HepG2 (cell line): Measurements from ENCODE around the gene STMN3. TPM values are rescaled to one million over a fixed set of nuclear protein-coding genes. Genes with fewer than 3 reads are reported as not detected.
A peak's percentile ranks its signal among the peaks of the same experiment; 100 is the strongest.

Experiments used
- ARHGAP35 ChIP-seq: sonication (generic); formaldehyde crosslinking; IDR thresholded peaks from 2 replicates; pipeline ENCODE4 v1.9.0; 2022; ENCODE audit warnings: mild to moderate bottlenecking, inconsistent platforms, moderate library complexity, missing genetic modification reagents, borderline replicate concordance
- ATF6 ChIP-seq: sonication (generic); formaldehyde crosslinking; conservative IDR thresholded peaks from 2 replicates; pipeline ENCODE4 v1.4.0; 2020; ENCODE audit warnings: missing genetic modification reagents
- BCL3 ChIP-seq: sonication (generic); formaldehyde crosslinking; IDR thresholded peaks from 2 replicates; pipeline ENCODE4 v1.5.1; 2020; ENCODE audit warnings: mild to moderate bottlenecking, missing genetic modification reagents, moderate library complexity
- CENPT ChIP-seq: sonication (generic); formaldehyde crosslinking; IDR thresholded peaks from 2 replicates; pipeline ENCODE4 v1.8.0; 2022; ENCODE audit warnings: low read depth, mild to moderate bottlenecking, moderate library complexity, missing genetic modification reagents
- CREB1 ChIP-seq, 2 experiments: fragments of 450-650 bp in 1 of 2; IDR thresholded peaks; 2 replicates each; pipeline ENCODE4 v1.6.1; 2016 to 2017; ENCODE audit warnings: control low read depth in 1 of 2, mild to moderate bottlenecking in 1 of 2, missing compliant biosample characterization in 1 of 2, missing genetic modification characterization in 1 of 2
- CSRNP1 ChIP-seq: sonication (generic); formaldehyde crosslinking; IDR thresholded peaks from 2 replicates; pipeline ENCODE4 v1.8.1; 2023; ENCODE audit warnings: mild to moderate bottlenecking, missing genetic modification reagents
- DMAP1 ChIP-seq: IDR thresholded peaks from 2 replicates; pipeline ENCODE4 v1.6.1; 2016
- ESRRA ChIP-seq: sonication (generic); formaldehyde crosslinking; IDR thresholded peaks from 2 replicates; pipeline ENCODE4 v1.5.1; 2020; ENCODE audit warnings: mild to moderate bottlenecking, low read depth, missing genetic modification reagents
- GFI1 ChIP-seq: sonication (generic); formaldehyde crosslinking; IDR thresholded peaks from 2 replicates; pipeline ENCODE4 v1.5.0; 2020; ENCODE audit warnings: missing genetic modification reagents, mild to moderate bottlenecking, borderline replicate concordance
- KDM6A ChIP-seq: IDR thresholded peaks from 2 replicates; pipeline ENCODE4 v1.6.1; 2016; ENCODE audit warnings: low read depth
- MXD4 ChIP-seq: IDR thresholded peaks from 2 replicates; pipeline ENCODE4 v1.6.1; 2016; ENCODE audit warnings: mild to moderate bottlenecking, missing biosample characterization, missing genetic modification reagents
- PAWR ChIP-seq: sonication (generic); formaldehyde crosslinking; IDR thresholded peaks from 2 replicates; pipeline ENCODE4 v1.4.0; 2020; ENCODE audit warnings: missing genetic modification reagents, mild to moderate bottlenecking, borderline replicate concordance
- PBX2 ChIP-seq: IDR thresholded peaks from 2 replicates; pipeline ENCODE4 v1.6.1; 2016; ENCODE audit warnings: control low read depth
- PTBP1 ChIP-seq: fragments of 200-400 bp; formaldehyde crosslinking; IDR thresholded peaks from 2 replicates; pipeline ENCODE4 v1.6.1; 2018; ENCODE audit warnings: low read length, low read depth; ENCODE audit not compliant: poor library complexity, severe bottlenecking
- RXRB ChIP-seq: IDR thresholded peaks from 2 replicates; pipeline ENCODE4 v1.6.1; 2016; ENCODE audit warnings: borderline replicate concordance, missing genetic modification reagents, missing compliant biosample characterization
- SRSF4 ChIP-seq: fragments of 200-400 bp; formaldehyde crosslinking; IDR thresholded peaks from one replicate; pipeline ENCODE4 v1.6.1; 2018; ENCODE audit warnings: mild to moderate bottlenecking, low read depth, low read length, moderate library complexity; ENCODE audit not compliant: poor library complexity, severe bottlenecking
- ZBTB26 ChIP-seq: IDR thresholded peaks from 2 replicates; pipeline ENCODE4 v1.6.1; 2016; ENCODE audit warnings: missing compliant biosample characterization, missing genetic modification reagents, borderline replicate concordance
- ZNF230 ChIP-seq: sonication (generic); formaldehyde crosslinking; IDR thresholded peaks from 2 replicates; pipeline ENCODE4 v1.4.0; 2020; ENCODE audit warnings: mild to moderate bottlenecking, missing genetic modification reagents
- ZNF576 ChIP-seq: sonication (generic); formaldehyde crosslinking; IDR thresholded peaks from 2 replicates; pipeline ENCODE4 v1.4.0; 2020; ENCODE audit warnings: mild to moderate bottlenecking, missing genetic modification reagents
- polyA plus RNA-seq, 8 experiments: library from polyadenylated mRNA; depleted of rRNA in 3 of 8; stranded (reverse) in 7 of 8; unstranded in 1 of 8; fragments of >200 nt; fragmentation: Illumina TruSeq in 4 of 8; extraction: Trizol in 4 of 8; gene quantifications; 2 replicates each; pipeline versions ENCODE4 v1.2.1 to v1.2.3, GENCODE V29; 2011 to 2016; ENCODE audit warnings: low read depth in 4 of 8, missing spikeins in 1 of 8, mixed read lengths in 1 of 8; ENCODE audit not compliant: insufficient read depth in 1 of 8
- total RNA-seq, 5 experiments: library from RNA; depleted of rRNA; stranded (reverse); fragments of >200 nt; fragmentation: Illumina TruSeq; extraction: Trizol; gene quantifications; 2 replicates each; pipeline ENCODE4 v1.2.3, GENCODE V29; 2016; ENCODE audit warnings: low read depth in 1 of 5

STMN3 gene
- total and polyA plus RNA-seq, 2 of the 13 experiments (the other 11 are each of a cell fraction or from before 2014, with no cell fraction given) = 21.0 to 48.3 TPM

- no peak; the same call in 1 of the 2 replicates for TF ChIP-seq ESRRA (CRISPR knock-in tag)
- TF ChIP-seq ATF6 = 0 out of 2 replicates have a peak, but pooled peaks have one; percentile 37
- TF ChIP-seq SRSF4 = no peak
- TF ChIP-seq KDM6A (CRISPR knock-in tag) = no peak
- no peak for TF ChIP-seq PTBP1
- no peak for TF ChIP-seq CREB1 (IDR thresholded peaks at IDR 0.05)
- no peak for TF ChIP-seq CREB1 (CRISPR knock-in tag; IDR thresholded peaks at IDR 0.05)
- TF ChIP-seq CSRNP1 (CRISPR knock-in tag) = no peak
- no peak for TF ChIP-seq ARHGAP35 (CRISPR knock-in tag)
- TF ChIP-seq CENPT (CRISPR knock-in tag) = no peak
- TF ChIP-seq DMAP1 (CRISPR knock-in tag) = peak; percentile 80
- TF ChIP-seq BCL3 (CRISPR knock-in tag) = peak; percentile 76; the same call in 1 of the 2 replicates
- TF ChIP-seq RXRB (CRISPR knock-in tag) = 0 out of 2 replicates have a peak, but pooled peaks have one; percentile 23
- TF ChIP-seq PBX2 = no peak
- no peak for TF ChIP-seq ZNF230 (CRISPR knock-in tag)
- TF ChIP-seq MXD4 = no peak; the same call in none of the 2 replicates
- 0 out of 2 replicates have a peak, but pooled peaks have one; percentile 25 for TF ChIP-seq ZBTB26
- no peak for TF ChIP-seq ZNF576 (CRISPR knock-in tag)
- TF ChIP-seq GFI1 = no peak
- no peak for TF ChIP-seq PAWR
These were observed 11.3 kb downstream of the STMN3 start (continued) for GRCh38 chr20:63641792-63642523.
